ENCODE data around the gene PGA4.
"Not testable (repeated sequence)": the region's sequence is repeated elsewhere in the genome, so short reads cannot be mapped to it uniquely, and the experiment has no call there.

The PGA4 gene

GRCh38 chr11:61222047-61222446, at the start of gene PGA4:
Gene PGA4 (plus strand): TSS chr11:61222347. CDS start chr11:61222401, 54 bp downstream.
- not testable (repeated sequence) for DNase-seq

- DNase-seq = no peak
Measured at GRCh38 chr11:61172356-61172755, 49.8 kb upstream of the PGA4 start.

DNA sequence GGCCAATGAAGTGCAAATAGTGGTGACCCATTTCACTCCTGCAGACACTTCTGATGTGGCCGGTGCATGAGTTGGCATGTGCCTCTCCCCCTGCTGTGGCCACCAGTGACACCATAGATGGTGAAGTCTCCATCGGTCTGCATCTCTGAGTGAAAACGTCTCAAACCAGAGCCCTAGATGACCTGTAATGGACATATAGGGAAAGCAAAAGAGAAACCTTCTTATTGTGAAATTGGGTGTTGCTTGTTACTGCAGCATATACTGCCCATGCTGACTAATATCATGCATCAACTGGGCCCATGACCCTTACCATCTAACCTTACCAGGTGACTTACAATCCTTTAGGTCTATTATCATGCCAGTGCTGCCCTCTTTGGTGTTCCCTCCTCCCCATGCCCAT, 49.3 kb upstream of the PGA4 start:
- peak; percentile 63 for DNase-seq

DNA sequence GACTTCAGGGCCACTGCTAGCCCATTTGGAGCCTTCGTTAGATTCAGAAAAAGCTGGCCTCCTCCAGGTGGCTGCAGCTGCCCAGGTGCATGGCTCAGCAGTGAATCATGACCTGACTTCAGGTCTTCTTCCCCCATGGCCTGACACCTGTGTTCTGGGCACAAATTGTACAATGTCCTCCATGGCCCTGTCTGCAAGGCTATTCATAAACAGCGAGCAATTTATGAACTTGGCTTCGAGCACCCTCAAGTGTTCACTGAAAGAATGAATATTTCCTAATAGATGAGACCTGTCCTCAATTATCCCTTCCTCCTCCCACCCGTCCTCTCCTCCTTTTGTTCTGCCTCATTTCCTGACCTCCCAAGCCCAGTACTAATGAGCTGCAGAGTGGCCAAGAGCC, 48.7 kb upstream of the PGA4 start:
- no peak for DNase-seq

GRCh38 chr11:61174273-61174672, 47.9 kb upstream of the PGA4 start:
- no peak for DNase-seq

GRCh38 chr11:61174949-61175348, 47.2 kb upstream of the PGA4 start:
- DNase-seq = no peak

GRCh38 chr11:61176446-61176845, 45.7 kb upstream of the PGA4 start:
- no peak for DNase-seq

DNA sequence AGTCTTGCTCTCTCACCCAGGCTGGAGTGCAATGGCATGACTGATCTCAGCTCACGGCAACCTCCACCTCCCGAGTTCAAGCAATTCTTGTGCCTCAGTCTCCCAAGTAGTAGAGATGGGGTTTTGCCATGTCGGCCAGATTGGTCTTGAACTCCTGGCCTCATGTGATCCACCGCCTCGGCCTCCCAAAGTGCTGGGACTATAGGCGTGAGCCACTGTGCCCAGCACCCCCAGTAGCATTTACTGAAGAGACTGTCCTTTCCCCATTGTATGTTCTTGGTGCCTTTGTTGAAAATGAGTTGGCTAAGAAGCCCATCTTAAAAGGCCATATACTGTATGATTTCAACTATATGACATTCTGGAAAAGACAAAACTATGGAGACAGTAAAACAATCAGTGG, 41.9 kb upstream of the PGA4 start:
- not testable (repeated sequence) for DNase-seq

DNA sequence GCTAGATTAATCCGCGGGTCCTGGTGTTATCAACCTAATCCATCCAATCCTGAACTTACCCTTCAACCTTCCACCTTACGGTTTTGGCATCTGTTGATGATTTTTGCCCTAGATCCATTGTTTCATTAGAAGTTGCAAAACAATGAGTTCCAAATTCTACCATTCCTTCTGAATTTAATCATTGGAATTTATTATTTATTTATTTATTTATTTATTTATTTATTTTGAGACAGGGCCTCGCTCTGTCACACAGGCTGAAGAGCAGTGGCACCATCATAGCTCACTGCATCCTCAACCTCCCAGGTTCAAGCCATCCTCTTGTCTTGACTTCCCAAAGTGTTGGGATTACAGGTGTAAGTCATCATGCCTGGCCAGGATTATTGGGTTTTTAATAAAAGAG, 40.7 kb upstream of the PGA4 start:
- no peak for DNase-seq

- no peak for DNase-seq
Measured at GRCh38 chr11:61183645-61184044, 38.5 kb upstream of the PGA4 start.

DNA sequence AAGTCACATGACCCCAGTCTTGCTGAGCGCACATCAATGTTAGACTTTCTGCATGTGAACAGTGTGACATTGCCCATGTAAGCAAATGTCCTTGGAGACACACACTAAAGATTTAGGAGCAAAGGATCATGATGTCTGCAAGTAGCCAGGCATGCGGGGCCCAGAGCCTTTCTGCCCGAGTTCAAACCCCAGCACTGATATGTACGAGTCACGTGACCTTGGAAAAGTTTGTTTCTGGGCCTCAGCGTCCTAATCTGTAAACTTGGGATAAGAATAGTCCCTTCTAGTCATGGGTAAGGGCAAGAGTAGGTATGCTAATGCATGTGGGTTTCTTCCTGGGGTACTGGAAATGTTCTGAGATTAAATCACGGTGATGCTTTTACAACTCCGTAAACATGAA, 35.6 kb upstream of the PGA4 start:
- DNase-seq = no peak

GRCh38 chr11:61187505-61188130, 34.5 kb upstream of the PGA4 start:
- DNase-seq = peak; percentile 77

DNA sequence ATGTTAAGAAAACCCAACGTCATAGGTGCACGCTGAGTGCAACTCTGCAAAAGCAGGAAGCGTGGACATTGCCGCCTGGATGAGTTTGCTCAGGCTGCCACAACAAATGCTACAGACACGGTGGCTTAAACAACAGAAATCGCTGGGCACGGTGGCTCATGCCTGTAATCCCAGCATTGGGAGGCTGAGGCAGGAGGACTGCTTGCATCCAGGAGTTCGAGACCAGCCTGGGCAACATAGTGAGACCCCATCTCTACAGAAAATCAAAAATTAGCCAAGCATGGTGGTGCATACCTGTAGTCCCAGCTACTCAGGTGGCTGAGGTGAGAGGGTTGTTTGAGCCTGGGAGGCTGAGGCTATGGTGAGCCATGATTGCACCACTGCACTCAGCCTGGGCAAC, 32.2 kb upstream of the PGA4 start:
- DNase-seq = no peak

DNA sequence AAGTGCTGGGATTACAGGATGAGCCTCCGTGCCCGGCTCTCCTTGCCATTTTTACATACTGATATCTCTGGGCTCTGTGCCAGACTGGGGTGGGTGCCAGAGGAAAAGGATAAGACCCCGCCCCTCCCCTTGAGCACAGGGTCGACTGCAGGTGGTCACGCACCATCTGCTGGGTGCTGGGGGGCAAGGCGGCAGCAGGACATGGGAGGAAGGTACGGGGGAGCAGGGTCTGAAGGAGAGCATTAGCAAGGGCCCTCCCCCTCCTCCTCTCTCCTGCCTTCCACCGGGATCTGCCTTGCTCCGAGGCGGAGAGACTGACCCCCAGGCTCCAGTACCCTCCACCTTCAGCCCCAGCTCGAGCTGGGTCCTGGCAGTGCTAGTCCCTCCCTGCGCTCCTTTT, 28.6 kb upstream of the PGA4 start:
- DNase-seq = no peak

DNA sequence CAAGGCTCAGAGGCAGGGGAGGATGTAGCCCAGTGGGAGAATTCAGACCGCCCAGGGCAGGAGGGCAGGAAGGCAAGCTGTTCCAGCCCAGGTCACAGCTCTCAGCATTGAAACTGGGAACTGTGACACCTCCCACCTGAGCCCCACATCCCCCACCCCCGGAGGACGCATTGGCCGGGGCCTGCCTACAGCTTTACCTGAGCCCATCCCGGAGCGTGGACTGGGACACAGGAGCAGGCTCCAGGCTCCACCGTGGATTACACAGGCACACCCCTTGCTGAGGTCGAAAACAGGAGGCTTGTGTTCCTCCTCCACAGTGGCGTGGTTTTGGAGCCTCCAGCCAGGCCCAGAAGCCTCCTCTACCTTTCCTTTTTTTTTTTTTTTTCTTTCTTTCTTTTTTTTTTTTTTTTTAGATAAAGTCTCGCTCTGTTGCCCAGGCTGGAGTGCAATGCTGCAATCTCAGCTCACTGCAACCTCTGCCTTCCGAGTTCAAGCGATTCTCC, 27.9 kb upstream of the PGA4 start:
- no peak for DNase-seq

DNA sequence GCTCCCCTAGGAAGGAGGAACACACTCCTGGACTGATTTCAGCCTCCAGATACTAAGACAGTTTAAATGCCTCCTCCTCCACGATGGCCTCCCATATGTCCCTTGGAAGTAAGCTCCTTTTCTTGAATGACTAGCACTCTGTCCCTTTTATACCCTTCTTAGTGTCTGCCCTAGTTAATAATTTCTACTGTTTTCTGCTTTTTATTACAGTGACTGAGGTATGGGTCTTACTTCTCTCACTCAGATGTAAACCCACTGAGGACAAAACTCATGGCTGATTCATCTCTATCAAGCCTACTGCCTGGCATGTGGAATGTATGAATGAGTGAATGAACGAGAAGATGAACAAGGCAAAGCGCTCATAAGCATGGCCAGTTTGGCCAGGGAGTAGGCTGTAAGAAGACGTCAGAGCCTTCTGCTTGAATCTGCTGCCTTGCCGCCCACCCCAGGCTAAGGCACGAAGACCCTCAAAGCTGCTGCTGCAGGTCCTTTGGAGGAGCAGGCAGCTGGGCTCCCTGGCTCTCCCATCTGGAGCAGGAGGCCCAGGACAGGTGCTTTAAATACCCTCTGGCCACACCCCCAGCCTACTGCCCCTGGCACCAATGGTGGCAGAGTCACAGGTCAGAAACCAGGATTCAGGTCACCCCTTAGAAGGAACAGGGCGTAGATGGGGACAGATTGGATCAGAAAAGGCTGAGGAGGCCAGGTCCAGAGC, 27.0 kb upstream of the PGA4 start:
- no peak for DNase-seq

DNA sequence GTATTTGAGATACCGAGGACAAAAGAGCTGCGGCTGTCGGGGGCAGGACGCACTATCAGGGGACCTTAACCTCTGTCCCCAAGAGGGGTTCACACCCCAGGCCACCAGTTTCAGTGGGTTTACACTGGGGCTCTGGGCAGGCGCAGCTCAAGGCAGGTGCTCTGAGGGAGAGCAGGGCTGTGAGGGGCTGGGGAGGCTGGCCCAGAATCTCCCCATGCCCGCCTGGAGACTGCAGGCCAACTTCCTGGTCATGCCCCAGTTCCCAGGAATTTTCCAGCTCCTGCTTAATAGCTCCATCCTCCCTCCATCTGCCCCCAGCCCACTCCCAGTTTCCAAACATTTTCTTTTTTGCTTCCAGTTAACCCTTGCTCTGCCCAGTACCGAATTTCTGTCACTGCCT, 26.4 kb upstream of the PGA4 start:
- DNase-seq = no peak

DNA sequence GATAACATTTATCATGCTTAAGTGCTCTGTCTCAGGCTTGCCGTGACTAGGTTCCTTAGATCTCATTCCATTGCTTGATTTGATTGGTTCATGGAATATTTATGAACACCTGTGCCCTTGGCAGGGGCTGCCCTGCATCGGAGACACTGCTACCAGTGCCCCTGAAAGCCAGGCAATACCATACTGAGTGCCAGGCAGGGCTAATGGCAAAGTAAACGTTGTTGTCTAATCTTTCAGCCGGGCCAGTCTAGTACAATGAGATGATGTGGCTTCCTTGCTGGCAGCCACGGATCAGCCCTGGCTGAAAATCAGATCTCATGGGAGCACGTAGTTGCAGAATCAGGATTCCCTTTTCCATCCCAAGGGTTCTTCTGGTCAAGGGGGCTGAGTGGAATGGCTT, 23.8 kb upstream of the PGA4 start:
- DNase-seq = no peak

GRCh38 chr11:61198948-61199523, 23.1 kb upstream of the PGA4 start:
- no peak for DNase-seq

DNA sequence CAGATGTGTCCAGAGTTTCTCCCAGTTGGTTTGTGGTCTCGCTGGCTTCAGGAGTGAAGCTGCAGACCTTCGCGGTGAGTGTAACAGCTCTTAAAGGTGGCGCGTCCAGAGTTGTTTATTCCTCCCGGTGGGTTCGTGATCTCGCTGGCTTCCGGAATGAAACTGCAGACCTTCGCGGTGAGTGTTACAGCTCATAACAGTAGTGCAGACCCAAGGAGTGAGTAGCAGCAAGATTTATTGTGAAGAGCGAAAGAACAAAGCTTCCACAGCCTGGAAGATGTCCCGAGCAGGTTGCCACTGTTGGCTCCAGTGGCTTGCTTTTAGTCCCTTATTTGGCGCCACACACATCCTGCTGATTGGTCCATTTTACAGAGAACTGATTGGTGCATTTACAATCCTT, 20.7 kb upstream of the PGA4 start:
- no peak for DNase-seq

- DNase-seq = not testable (repeated sequence)
Measured at GRCh38 chr11:61202950-61203746, 19.0 kb upstream of the PGA4 start, which contains the start of gene PGA3. Gene PGA3 (plus strand): TSS chr11:61203515. CDS start chr11:61203565, 50 bp downstream.

GRCh38 chr11:61203873-61204272, 18.3 kb upstream of the PGA4 start:
- not testable (repeated sequence) for DNase-seq

- not testable (repeated sequence) for DNase-seq
Measured at GRCh38 chr11:61204502-61205059, 17.6 kb upstream of the PGA4 start.
